Peyer's patch (tissue), 4 donors: ENCODE data around the gene IKBKE. TPM values are rescaled to one million over a fixed set of nuclear protein-coding genes. Genes with fewer than 3 reads are reported as not detected.
A peak's percentile ranks its signal among the peaks of the same experiment; 100 is the strongest.

ENCODE experiments used
- DNase-seq, 3 donors: peaks; one replicate each; pipeline ENCODE4 v3.0.0-alpha.2; 2017 to 2019
- H3K27ac ChIP-seq, 4 donors: fragments of 200-600 bp; sonication (generic); one replicate each; pipeline ENCODE4 v1.5.1; 2016 to 2019
- H3K27me3 ChIP-seq, 2 donors: fragments of 200-600 bp; sonication (generic); one replicate each; pipeline ENCODE4 v1.5.1; 2019
- H3K36me3 ChIP-seq, 3 donors: fragments of 200-600 bp; sonication (generic); one replicate each; pipeline ENCODE4 v1.5.1; 2016 to 2019
- H3K4me1 ChIP-seq, 4 donors: fragments of 200-600 bp; sonication (generic); one replicate each; pipeline ENCODE4 v1.5.1; 2016 to 2019
- H3K4me3 ChIP-seq, 4 donors: fragments of 200-600 bp; sonication (generic); 1 replicate in 3 of 4; 2 replicates in 1 of 4; pipeline ENCODE4 v1.5.1; 2016 to 2019; ENCODE audit warnings: mild to moderate bottlenecking in 1 of 4
- H3K9me3 ChIP-seq, 4 donors: fragments of 200-600 bp; sonication (generic); one replicate each; pipeline ENCODE4 v1.5.1; 2016 to 2019; ENCODE audit warnings: mild to moderate bottlenecking in 1 of 4
- POLR2A ChIP-seq, 2 donors: fragments of 450-650 bp; IDR thresholded peaks; one replicate each; pipeline ENCODE4 v1.5.1; 2017; ENCODE audit warnings: antibody characterized with exemption in 2 of 2, mild to moderate bottlenecking in 2 of 2, moderate library complexity in 2 of 2
- small RNA-seq, 2 donors: library from RNA; depleted of rRNA; stranded (forward); fragments of <200 nt; gene quantifications; one replicate each; pipeline ENCODE3, GENCODE V24; 2016
- total RNA-seq, 4 donors: library from RNA; depleted of rRNA; stranded (reverse); fragments of >200 nt; gene quantifications; one replicate each; pipeline ENCODE4 v1.1.0, GENCODE V29; 2016
- TF ChIP-seq, protein P1 (sequence below), 6 experiments: fragments of 450-650 bp in 4 of 6; fragments of 200-600 bp in 2 of 6; sonication (generic) in 1 of 6; IDR thresholded peaks; one replicate each; pipeline ENCODE4 v1.5.1; 2017 to 2019; ENCODE audit warnings: antibody characterized with exemption in 6 of 6, mild to moderate bottlenecking in 3 of 6, moderate library complexity in 1 of 6

Gene IKBKE
- total RNA-seq, 4 donors from 2014 or later = 5.6 to 31.4 (median 17.5) TPM

DNA sequence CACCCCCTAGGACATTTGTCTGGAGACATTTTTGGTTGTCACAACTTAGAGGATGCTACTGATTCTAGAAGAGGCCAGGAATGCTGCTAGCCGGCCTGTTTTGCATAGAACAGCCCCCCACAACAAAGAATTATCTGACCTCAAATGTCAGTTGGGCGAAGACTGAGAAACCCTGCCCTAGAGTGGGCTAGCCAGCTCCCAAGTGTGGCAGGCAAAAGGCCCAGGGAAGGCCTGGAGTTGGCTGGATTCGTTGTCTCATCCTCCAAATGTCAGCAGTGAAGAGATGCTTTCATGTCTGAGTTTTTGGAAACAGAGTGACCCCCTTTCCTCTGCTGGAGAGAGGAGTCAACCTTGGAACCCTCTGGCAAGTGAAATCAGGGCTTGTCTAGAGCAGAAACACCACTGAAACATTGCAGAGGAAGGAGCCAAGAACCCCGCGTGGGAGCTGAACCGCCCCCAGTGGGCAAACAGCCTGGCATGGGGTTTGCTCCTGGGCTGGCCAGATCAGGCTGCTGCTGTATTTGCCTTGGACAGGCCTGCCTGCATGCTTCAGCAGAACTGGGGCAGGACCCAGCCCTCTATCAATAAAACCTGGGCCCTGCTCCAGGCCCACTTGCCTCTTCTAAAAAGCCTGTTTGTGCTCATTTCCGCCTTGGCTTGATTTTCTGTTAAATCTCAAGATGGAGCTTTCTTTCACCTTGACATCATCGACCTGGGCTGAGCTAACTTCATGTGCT is 69.9 kb downstream of the IKBKE start:
- H3K9me3 ChIP-seq = no peaks in the 10 kb centered on the region
- no peaks in the 10 kb centered on the region for H3K27me3 ChIP-seq
- no peak for TF ChIP-seq POLR2A (IDR thresholded peaks at IDR 0.05)
- TF ChIP-seq, protein P1, sequence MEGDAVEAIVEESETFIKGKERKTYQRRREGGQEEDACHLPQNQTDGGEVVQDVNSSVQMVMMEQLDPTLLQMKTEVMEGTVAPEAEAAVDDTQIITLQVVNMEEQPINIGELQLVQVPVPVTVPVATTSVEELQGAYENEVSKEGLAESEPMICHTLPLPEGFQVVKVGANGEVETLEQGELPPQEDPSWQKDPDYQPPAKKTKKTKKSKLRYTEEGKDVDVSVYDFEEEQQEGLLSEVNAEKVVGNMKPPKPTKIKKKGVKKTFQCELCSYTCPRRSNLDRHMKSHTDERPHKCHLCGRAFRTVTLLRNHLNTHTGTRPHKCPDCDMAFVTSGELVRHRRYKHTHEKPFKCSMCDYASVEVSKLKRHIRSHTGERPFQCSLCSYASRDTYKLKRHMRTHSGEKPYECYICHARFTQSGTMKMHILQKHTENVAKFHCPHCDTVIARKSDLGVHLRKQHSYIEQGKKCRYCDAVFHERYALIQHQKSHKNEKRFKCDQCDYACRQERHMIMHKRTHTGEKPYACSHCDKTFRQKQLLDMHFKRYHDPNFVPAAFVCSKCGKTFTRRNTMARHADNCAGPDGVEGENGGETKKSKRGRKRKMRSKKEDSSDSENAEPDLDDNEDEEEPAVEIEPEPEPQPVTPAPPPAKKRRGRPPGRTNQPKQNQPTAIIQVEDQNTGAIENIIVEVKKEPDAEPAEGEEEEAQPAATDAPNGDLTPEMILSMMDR (IDR thresholded peaks at IDR 0.05) = no peak
- peak in 1 of 3 donors; percentile 55 for DNase-seq
- H3K4me1 ChIP-seq = peaks cover 0 to 7% (median 0%) of the 10 kb centered on the region in 4 donors
- no peak overlapping the region for H3K4me3 ChIP-seq
- no peaks in the 10 kb centered on the region for H3K36me3 ChIP-seq
- peak overlapping the region in 3 of 4 donors; percentile 1 to 46 (median 14) for H3K27ac ChIP-seq

DNA sequence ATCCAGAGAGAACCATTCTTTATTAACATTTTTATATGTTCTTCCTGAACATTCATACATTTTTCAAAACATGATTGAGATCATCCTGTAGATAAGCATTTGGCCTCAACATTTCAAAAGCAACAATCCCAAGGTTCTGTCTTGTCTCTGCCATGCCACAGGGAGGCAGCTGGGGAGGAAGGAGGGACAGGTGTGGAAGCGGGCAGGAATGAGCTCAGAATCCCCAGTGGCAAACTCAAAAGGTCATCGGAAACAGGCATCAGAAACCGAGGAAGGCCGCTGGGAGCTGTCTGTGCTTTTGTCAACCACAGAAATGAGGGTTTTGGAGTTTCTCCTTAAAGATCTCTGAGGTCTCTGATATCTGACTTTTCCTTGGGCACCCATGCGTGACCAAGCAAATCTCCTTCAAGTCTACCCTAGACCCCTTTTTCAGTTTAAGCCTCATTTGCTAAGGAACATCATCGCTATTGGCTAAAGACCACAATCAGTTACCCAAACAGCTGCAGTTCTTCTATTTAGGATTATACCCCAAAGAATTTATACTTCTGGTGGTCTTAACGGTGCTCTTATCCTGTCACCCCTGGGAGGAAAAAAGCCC is 71.1 kb downstream of the IKBKE start:
- TF ChIP-seq, protein P1 (IDR thresholded peaks at IDR 0.05) = no peak
- no peak for TF ChIP-seq POLR2A (IDR thresholded peaks at IDR 0.05)
- H3K36me3 ChIP-seq = no peaks in the 10 kb centered on the region
- H3K4me1 ChIP-seq = peaks cover 0 to 7% (median 0%) of the 10 kb centered on the region in 4 donors
- no peak overlapping the region for H3K27ac ChIP-seq
- no peak for DNase-seq
- H3K9me3 ChIP-seq = no peaks in the 10 kb centered on the region
- H3K4me3 ChIP-seq = no peak overlapping the region
- no peaks in the 10 kb centered on the region for H3K27me3 ChIP-seq

DNA sequence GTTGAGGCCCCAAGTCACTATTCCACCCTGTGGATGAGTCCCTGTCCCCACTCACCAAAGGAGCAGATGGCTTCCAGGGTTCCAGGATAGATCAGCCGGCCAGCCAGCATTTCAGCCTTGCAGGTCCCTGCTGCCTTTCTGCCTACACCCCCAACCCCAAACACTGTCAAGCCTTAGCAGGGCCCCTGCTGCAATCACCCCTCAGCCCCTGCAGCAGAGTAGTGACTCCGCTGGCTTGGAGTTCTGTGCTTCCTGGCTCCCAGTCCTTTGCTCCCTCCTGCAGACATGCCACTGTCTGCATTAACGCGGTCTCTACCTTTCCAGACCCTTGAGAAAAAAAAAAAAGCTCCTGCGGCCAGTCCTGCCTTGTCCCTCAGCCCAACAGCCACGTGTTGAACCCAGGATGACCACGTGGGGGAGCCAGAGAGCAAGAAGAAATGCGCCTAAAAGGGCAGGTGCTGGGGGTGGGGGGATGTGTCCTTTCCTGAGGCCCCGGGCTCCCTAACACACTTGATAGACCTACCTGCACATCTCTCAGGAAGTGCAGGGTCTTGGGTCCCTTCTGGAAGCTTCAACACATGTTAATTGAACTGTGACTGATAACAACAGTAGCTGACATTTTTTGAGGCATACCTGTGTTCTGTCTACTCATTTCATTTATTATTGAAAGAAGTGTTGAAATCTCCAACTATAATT is 74.4 kb downstream of the IKBKE start:
- TF ChIP-seq POLR2A (IDR thresholded peaks at IDR 0.05) = no peak
- TF ChIP-seq, protein P1 (IDR thresholded peaks at IDR 0.05) = peak; percentile 61 to 92 (median 74)

DNA sequence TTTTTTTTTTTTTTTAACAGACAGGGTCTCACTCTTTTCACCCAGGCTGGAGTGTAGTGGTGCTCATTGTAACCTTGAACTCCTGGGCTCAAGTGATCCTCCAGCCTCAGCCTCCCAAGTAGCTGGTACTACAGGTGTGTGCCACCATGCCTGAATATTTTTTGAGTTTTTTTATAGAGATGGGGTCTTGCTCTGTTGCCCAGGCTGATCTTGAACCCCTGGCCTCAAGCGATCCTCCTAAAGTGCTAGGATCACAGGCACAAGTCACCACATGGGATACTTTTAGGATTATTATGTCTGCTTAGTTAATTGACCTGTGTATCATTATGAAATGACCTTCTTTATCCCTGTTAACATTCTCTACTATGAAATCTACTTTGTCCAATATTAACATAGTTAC is 75.1 kb downstream of the IKBKE start:
- TF ChIP-seq, protein P1 (IDR thresholded peaks at IDR 0.05) = no peak
- no peak for TF ChIP-seq POLR2A (IDR thresholded peaks at IDR 0.05)

More for the DNA sequence above, 74.4 kb downstream of the IKBKE start:
- Histone ChIP-seq H3K27me3 (no peaks in the 10 kb centered on the region), H3K27ac (no peak overlapping the region), H3K9me3 (no peaks in the 10 kb centered on the region), H3K4me1 (peaks cover 0 to 7% (median 0%) of the 10 kb centered on the region in 4 donors), H3K36me3 (no peaks in the 10 kb centered on the region), H3K4me3 (no peak overlapping the region)
- DNase-seq = peak; percentile 74 to 91 (median 78)

More for the DNA sequence above, 75.1 kb downstream of the IKBKE start:
- Histone ChIP-seq H3K27me3 (no peaks in the 10 kb centered on the region), H3K9me3 (no peaks in the 10 kb centered on the region), H3K27ac (no peak overlapping the region), H3K4me1 (peaks cover 0 to 4% (median 0%) of the 10 kb centered on the region in 4 donors), H3K4me3 (no peak overlapping the region), H3K36me3 (no peaks in the 10 kb centered on the region)
- DNase-seq = no peak

Small RNAs within 50 kb of the gene (small RNA-seq; reads per million reads assigned to genes)
- 0.13 to 0.41 reads per million in 2 donors for gene MIR6769B

Other genes with a start within 250 kb of the IKBKE start
- gene RASSF5, start 37.1 kb downstream of the IKBKE start, total RNA-seq = 10 to 100 TPM in 2 of 4 donors, 1 to 10 TPM in 2; 7.4 to 35.5 (median 10.0) TPM
- 10 to 100 TPM; 20.0 to 66.0 (median 34.9) TPM for gene EIF2D, start 142.0 kb downstream of the IKBKE start, total RNA-seq
- gene DYRK3, start 165.1 kb downstream of the IKBKE start, total RNA-seq = 1 to 10 TPM in 1 of 4 donors, under 1 TPM in 2, not detected in 1; 0.67 to 3.3 (median 0.85) TPM
- 10 to 100 TPM; 49.6 to 92.4 (median 59.6) TPM for gene MAPKAPK2, start 214.4 kb downstream of the IKBKE start, total RNA-seq